CD4-positive, alpha-beta memory T cell (primary cell): ENCODE data around the gene PCYT2. TPM values are rescaled to one million over a fixed set of nuclear protein-coding genes. Genes with fewer than 3 reads are reported as not detected.

ENCODE experiments used
- CTCF ChIA-PET: fragments of 350-600 bp; sonication (Branson Sonifier 250); formaldehyde crosslinking; loops from one replicate; lab custom pipeline; 2021; ENCODE audit warnings: inconsistent platforms; ENCODE audit not compliant: partially characterized antibody; lab: Charles Lee
- POLR2A ChIA-PET: fragments of 350-600 bp; sonication (Branson Sonifier 250); formaldehyde crosslinking; loops from one replicate; lab custom pipeline; 2021; ENCODE audit not compliant: partially characterized antibody; lab: Charles Lee
- DNase-seq, 5 donors: peaks; one replicate each; pipeline versions ENCODE4 v3.0.0 to v3.0.0-alpha.2; 2020 to 2022; ENCODE audit warnings: mixed read lengths in 1 of 5
- H3K27ac ChIP-seq: one replicate; pipeline ENCODE4 v1.7.0; 2013; ENCODE audit warnings: low read depth, low read length
- H3K27me3 ChIP-seq: 2 replicates; pipeline ENCODE4 v1.7.0; 2013; ENCODE audit warnings: mild to moderate bottlenecking, low read length, moderate library complexity; ENCODE audit not compliant: insufficient read depth
- H3K36me3 ChIP-seq: 2 replicates; pipeline ENCODE4 v1.7.0; 2013; ENCODE audit warnings: mild to moderate bottlenecking, low read length, moderate library complexity; ENCODE audit not compliant: insufficient read depth
- H3K4me1 ChIP-seq: 2 replicates; pipeline ENCODE4 v1.7.0; 2013; ENCODE audit warnings: mild to moderate bottlenecking, low read length, moderate library complexity; ENCODE audit not compliant: insufficient read depth
- H3K4me3 ChIP-seq, 2 donors: one replicate each; pipeline ENCODE4 v1.7.0; 2013; ENCODE audit warnings: low read length in 2 of 2, mild to moderate bottlenecking in 1 of 2
- H3K9me3 ChIP-seq, 2 donors: one replicate each; pipeline ENCODE4 v1.7.0; 2013; ENCODE audit warnings: low read length in 2 of 2, control low read depth in 1 of 2; ENCODE audit not compliant: control insufficient read depth in 1 of 2
- H3K27ac Mint-ChIP-seq, 7 donors: one replicate each; pipeline ENCODE4 v1.8.0; 2020 to 2021; ENCODE audit warnings: mixed read lengths in 7 of 7, mild to moderate bottlenecking in 6 of 7, inconsistent platforms in 3 of 7, moderate library complexity in 3 of 7
- H3K27me3 Mint-ChIP-seq, 2 donors: one replicate each; pipeline ENCODE4 v1.8.0; 2020 to 2021; ENCODE audit warnings: mixed read lengths in 2 of 2
- H3K36me3 Mint-ChIP-seq, 2 donors: one replicate each; pipeline ENCODE4 v1.8.0; 2020 to 2021; ENCODE audit warnings: mixed read lengths in 2 of 2, inconsistent platforms in 1 of 2, mild to moderate bottlenecking in 1 of 2
- H3K4me1 Mint-ChIP-seq, 4 donors: one replicate each; pipeline ENCODE4 v1.8.0; 2020 to 2021; ENCODE audit warnings: mixed read lengths in 4 of 4, mild to moderate bottlenecking in 1 of 4
- H3K4me3 Mint-ChIP-seq, 8 donors: one replicate each; pipeline ENCODE4 v1.8.0; 2020 to 2021; ENCODE audit warnings: mixed read lengths in 8 of 8, mild to moderate bottlenecking in 7 of 8, moderate library complexity in 6 of 8, inconsistent platforms in 3 of 8
- H3K9me3 Mint-ChIP-seq, 8 donors: one replicate each; pipeline ENCODE4 v1.8.0; 2020 to 2021; ENCODE audit warnings: mixed read lengths in 8 of 8, mild to moderate bottlenecking in 5 of 8, inconsistent platforms in 3 of 8, moderate library complexity in 1 of 8
- intact Hi-C: fragments of 100-400 bp; cut with micrococcal nuclease; formaldehyde crosslinking; loops from one replicate; pipeline ENCODE4 v1.15.1; 2023
- polyA plus RNA-seq, 2 donors: library from polyadenylated mRNA; unstranded; fragments of 300-500 nt; fragmentation: Illumina TruSeq; gene quantifications; one replicate each; pipeline ENCODE4 v1.2.3, GENCODE V29; 2021
- total RNA-seq, 2 experiments: library from RNA; stranded (reverse); gene quantifications; one replicate each; pipeline ENCODE4 v1.2.3, GENCODE V29; 2021

The PCYT2 gene
- total and polyA plus RNA-seq, 4 experiments from 2014 or later = 27.8 to 48.3 (median 36.9) TPM

DNA sequence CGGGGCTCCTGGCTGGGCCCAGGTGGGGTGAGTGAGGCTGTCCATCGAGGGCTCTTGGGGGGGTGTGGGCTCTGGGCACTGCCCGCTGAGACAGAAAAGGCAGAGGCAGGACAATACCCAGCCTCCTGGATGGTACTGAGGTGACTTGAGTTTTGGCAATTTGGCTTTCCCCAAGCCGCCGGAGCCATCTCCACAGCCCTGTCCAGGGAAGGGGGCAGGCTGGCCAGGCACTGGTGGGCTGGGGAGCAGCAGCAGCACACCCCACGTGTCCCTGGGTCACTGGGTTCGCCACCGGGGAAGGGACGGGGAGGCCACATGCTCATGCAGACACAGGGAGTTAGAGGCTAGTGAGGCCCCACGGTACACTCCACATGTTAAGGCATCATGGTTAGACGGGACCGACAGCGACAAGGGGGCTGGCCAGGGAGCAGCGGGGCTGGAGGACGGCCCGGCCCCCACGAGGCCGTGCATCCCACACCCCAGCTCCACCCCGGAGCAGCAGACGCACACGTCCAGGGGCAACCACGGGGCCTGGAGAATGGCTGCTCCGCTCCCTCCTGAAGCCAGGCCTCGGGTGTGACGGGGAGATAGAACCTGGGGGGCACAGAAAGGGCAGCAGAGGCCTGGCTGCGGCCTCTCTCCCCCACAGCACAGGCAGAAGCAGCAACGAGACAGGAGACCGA, 43.1 kb downstream of the PCYT2 start:
- peaks cover 8 to 30% of the 10 kb centered on the region in 2 donors for H3K36me3 Mint-ChIP-seq
- Histone ChIP-seq H3K9me3 (no peaks in the 10 kb centered on the region), H3K27ac (no peak overlapping the region), H3K4me1 (peaks cover 52% of the 10 kb centered on the region), H3K36me3 (peaks cover 26% of the 10 kb centered on the region), H3K4me3 (no peak overlapping the region), H3K27me3 (no peaks in the 10 kb centered on the region)
- CTCF ChIA-PET = no interaction called here
- H3K9me3 Mint-ChIP-seq = peaks cover 0 to 11% (median 0%) of the 10 kb centered on the region in 8 donors
- peak overlapping the region in 4 of 7 donors; percentile 68 to 99 (median 86) for H3K27ac Mint-ChIP-seq
- no peaks in the 10 kb centered on the region for H3K27me3 Mint-ChIP-seq
- H3K4me1 Mint-ChIP-seq = peaks cover 13 to 54% (median 38%) of the 10 kb centered on the region in 4 donors
- intact Hi-C loops = loop anchor here (10.0 kb wide), 1 partner anchor 427 kb away; no protein-coding TSS in a partner anchor
- H3K4me3 Mint-ChIP-seq = peak overlapping the region in 2 of 8 donors; percentile 43 to 65
- POLR2A ChIA-PET = interaction anchor here (1.1 to 3.9 kb wide), 7 partner anchors 18 to 355 kb away, joined by 3 to 40 read pairs (median 7); partner anchors contain the start of genes ACTG1, MAFG and MCRIP1
- DNase-seq = peak in 1 of 5 donors; percentile 12

DNA sequence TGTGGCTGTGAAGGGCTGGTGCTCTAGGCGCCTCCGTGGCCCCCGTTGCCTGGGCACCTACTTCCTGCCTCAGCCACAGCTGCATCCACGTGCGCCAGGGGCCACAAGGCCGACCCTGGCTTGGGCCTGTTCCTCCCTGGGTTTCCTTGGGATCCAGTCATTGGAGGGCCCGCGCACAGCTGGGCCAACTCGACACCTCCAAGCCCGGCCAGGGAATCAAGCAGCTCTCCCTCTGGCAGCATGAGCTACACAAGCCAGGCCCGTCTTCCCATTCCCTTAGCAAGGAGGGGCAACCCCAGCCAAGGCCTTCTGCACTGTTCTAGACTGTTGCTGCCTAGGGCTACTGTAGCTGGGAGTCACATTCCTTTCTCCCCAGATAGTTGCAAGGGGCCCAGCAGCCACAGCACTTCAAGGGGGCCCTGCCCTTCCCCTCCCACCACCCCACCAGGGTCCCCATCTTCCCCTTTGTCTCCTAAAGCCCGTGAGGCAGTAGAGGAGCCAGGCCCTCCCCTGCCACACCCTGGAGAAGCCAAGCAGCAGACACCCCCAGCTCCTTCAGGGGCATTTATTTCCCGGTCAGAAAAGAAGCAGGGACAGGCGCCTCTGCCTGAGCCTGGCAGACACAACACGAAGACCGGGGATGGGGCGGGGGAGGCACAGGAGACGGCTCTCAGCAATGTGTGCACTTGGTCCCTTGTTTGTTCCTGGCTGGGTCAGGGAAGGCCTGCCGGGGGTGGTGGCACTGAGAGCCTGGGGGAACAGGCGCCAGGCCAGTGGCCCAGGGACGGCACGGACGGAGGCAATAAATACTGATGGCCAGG, 43.8 kb downstream of the PCYT2 start:
- CTCF ChIA-PET = interaction anchor here (1.0 kb wide), 1 partner anchor 45 kb away, joined by 3 read pairs; no protein-coding TSS in a partner anchor
- intact Hi-C loops = loop anchor here (10.0 kb wide), 1 partner anchor 427 kb away; no protein-coding TSS in a partner anchor
- H3K4me1 Mint-ChIP-seq = peaks cover 16 to 53% (median 37%) of the 10 kb centered on the region in 4 donors
- peak overlapping the region in 2 of 8 donors; percentile 54 to 59 for H3K4me3 Mint-ChIP-seq
- Histone ChIP-seq H3K27ac (no peak overlapping the region), H3K4me1 (peaks cover 48% of the 10 kb centered on the region), H3K36me3 (peaks cover 26% of the 10 kb centered on the region), H3K27me3 (no peaks in the 10 kb centered on the region), H3K9me3 (no peaks in the 10 kb centered on the region), H3K4me3 (no peak overlapping the region)
- peak overlapping the region; percentile 37 to 99 (median 68) for H3K27ac Mint-ChIP-seq
- H3K36me3 Mint-ChIP-seq = peaks cover 8 to 35% of the 10 kb centered on the region in 2 donors
- peak in 2 of 5 donors; percentile 22 to 23 for DNase-seq
- no peaks in the 10 kb centered on the region for H3K27me3 Mint-ChIP-seq
- peaks cover 0 to 13% (median 0%) of the 10 kb centered on the region in 8 donors for H3K9me3 Mint-ChIP-seq
- POLR2A ChIA-PET = interaction anchor here (0.8 to 2.1 kb wide), 9 partner anchors 15 to 165 kb away, joined by 3 to 7 read pairs (median 4); partner anchors contain the start of genes MCRIP1, MRPL12 and NPB

DNA sequence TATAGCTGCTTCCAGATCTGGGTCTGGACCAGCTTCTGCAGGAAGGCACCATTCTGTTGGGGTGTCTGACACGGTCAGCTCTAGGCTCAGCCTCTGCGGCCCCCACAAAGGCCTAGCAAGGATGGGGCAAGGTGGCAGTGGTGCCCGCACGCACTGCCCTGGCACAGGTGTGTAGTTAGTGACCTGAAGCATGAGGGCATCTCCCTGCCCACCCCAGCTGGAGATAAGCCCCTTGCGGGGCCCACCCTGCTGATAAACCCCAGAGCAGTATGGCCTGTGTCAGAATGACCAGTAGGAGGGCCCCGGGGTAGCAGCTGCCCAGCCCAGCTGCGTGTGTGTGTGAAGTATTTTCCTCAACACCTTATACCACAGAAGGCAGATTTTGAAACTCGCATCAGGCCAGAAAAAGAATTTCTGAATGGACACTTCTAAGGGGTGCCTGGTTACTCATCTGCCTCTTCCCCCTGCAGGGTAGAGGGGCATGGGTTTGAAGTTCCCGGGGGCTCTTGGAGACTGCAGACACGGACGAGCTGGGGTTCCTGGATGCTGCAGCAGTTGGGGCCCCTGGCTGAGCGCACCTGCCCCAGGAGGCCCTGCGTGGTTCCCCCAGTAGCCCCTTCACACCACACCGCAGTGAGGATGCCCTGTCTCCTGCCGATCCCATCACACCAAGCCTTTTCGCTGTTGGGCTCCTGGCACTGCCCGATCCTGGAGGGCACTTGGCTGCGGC, 44.6 kb downstream of the PCYT2 start:
- peak overlapping the region in 3 of 8 donors; percentile 15 to 59 (median 54) for H3K4me3 Mint-ChIP-seq
- H3K4me1 ChIP-seq = peaks cover 47% of the 10 kb centered on the region
- no peaks in the 10 kb centered on the region for H3K27me3 Mint-ChIP-seq

DNA sequence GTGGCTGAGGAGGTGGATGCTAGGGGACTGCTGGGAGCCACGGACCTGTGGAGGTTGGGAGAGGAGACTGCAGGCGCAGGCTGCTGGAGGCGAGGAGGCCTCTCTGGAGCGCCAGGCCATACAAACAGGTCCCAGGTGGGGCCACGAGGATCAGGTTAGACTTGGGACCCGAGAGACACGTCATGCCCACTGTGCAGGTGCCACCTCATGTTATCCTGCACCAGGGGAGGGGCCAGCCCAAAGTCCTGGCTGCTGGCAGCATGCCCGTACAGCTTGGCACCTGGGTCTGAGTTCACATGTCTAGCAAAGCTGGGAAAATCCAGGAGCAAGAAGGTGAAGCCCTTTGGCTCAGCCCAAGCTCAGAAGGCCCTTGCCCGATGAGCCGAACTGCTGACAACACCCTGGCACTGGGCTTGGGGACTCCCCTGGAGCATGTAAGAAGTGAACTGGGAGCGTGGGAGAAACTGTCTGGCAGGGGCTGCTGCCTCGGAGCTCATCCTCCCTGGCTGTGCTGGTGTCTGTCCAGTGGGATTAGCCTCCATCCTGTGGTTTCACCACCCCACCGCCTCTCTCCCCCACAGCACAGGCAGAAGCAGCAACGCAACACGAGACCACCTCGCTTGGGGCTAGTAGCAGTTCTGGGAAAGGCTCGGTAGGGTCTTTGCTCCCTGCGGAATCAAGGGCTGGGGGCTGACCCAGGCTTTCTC, 45.3 kb downstream of the PCYT2 start:
- Histone ChIP-seq H3K27me3 (no peaks in the 10 kb centered on the region), H3K4me1 (peaks cover 50% of the 10 kb centered on the region), H3K27ac (no peak overlapping the region), H3K36me3 (peaks cover 26% of the 10 kb centered on the region), H3K4me3 (no peak overlapping the region), H3K9me3 (no peaks in the 10 kb centered on the region)
- H3K27ac Mint-ChIP-seq = peak overlapping the region in 4 of 7 donors; percentile 35 to 99 (median 77)
- intact Hi-C loops = loop anchor here (10.0 kb wide), 1 partner anchor 429 kb away; no protein-coding TSS in a partner anchor
- peaks cover 0 to 2% of the 10 kb centered on the region in 2 donors for H3K27me3 Mint-ChIP-seq
- peaks cover 18 to 57% (median 39%) of the 10 kb centered on the region in 4 donors for H3K4me1 Mint-ChIP-seq
- H3K9me3 Mint-ChIP-seq = peaks cover 0 to 15% (median 0%) of the 10 kb centered on the region in 8 donors
- CTCF ChIA-PET = no interaction called here
- DNase-seq = peak in 2 of 5 donors; percentile 14 to 32
- peaks cover 8 to 37% of the 10 kb centered on the region in 2 donors for H3K36me3 Mint-ChIP-seq
- H3K4me3 Mint-ChIP-seq = peak overlapping the region in 2 of 8 donors; percentile 20 to 25
- POLR2A ChIA-PET = interaction anchor here (0.9 to 2.1 kb wide), 8 partner anchors 11 to 163 kb away, joined by 3 to 7 read pairs (median 5); partner anchors contain the start of genes MCRIP1 and MRPL12

More for the DNA sequence above, 44.6 kb downstream of the PCYT2 start:
- H3K27ac ChIP-seq = no peak overlapping the region
- peaks cover 0 to 13% (median 0%) of the 10 kb centered on the region in 8 donors for H3K9me3 Mint-ChIP-seq
- H3K27ac Mint-ChIP-seq = peak overlapping the region in 6 of 7 donors; percentile 37 to 99 (median 72)
- no peak overlapping the region for H3K4me3 ChIP-seq
- H3K36me3 Mint-ChIP-seq = peaks cover 8 to 35% of the 10 kb centered on the region in 2 donors
- ChIA-PET CTCF (interaction anchor here (1.0 kb wide), 1 partner anchor 44 kb away, joined by 3 read pairs; no protein-coding TSS in a partner anchor), POLR2A (interaction anchor here (0.8 to 2.1 kb wide), 12 partner anchors 12 to 164 kb away, joined by 3 to 7 read pairs (median 4); partner anchors contain the start of genes MCRIP1, MRPL12 and NPB)
- intact Hi-C loops = loop anchor here (10.0 kb wide), 1 partner anchor 428 kb away; no protein-coding TSS in a partner anchor
- H3K27me3 ChIP-seq = no peaks in the 10 kb centered on the region
- peak in 1 of 5 donors; percentile 34 for DNase-seq
- H3K9me3 ChIP-seq = no peaks in the 10 kb centered on the region
- H3K36me3 ChIP-seq = peaks cover 26% of the 10 kb centered on the region
- H3K4me1 Mint-ChIP-seq = peaks cover 16 to 53% (median 36%) of the 10 kb centered on the region in 4 donors

DNA sequence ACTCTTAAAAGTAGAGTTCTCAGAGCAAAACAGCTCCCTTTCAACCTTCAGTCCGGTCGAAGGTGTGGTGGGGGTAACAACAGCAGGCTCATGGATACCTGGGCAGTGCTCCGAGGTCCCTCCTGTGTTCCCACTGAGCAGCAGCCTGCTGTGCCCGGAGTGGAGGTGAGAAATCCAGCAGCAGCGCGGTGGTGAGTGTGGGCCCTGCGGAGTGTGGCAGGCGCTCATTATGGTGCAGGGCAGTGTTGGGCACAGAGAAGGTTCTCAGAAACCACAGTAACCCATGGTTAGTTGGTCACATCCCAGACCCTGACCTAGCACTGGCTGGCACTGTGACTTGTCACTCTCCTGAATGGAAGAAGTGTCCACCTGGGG, 45.9 kb downstream of the PCYT2 start:
- Mint-ChIP-seq H3K27me3 (peaks cover 0 to 6% of the 10 kb centered on the region in 2 donors), H3K27ac (peak overlapping the region in 4 of 7 donors; percentile 35 to 99 (median 77)), H3K9me3 (peaks cover 0 to 19% (median 0%) of the 10 kb centered on the region in 8 donors), H3K4me3 (peak overlapping the region in 1 of 8 donors; percentile 5), H3K4me1 (peaks cover 21 to 61% (median 40%) of the 10 kb centered on the region in 4 donors), H3K36me3 (peaks cover 8 to 40% of the 10 kb centered on the region in 2 donors)
- Histone ChIP-seq H3K4me3 (no peak overlapping the region), H3K4me1 (peaks cover 49% of the 10 kb centered on the region), H3K36me3 (peaks cover 26% of the 10 kb centered on the region), H3K27ac (no peak overlapping the region), H3K27me3 (no peaks in the 10 kb centered on the region), H3K9me3 (no peaks in the 10 kb centered on the region)
- intact Hi-C loops = loop anchor here (10.0 kb wide), 1 partner anchor 429 kb away; no protein-coding TSS in a partner anchor
- POLR2A ChIA-PET = interaction anchor here (1.4 kb wide), 1 partner anchor 48 kb away, joined by 3 read pairs; no protein-coding TSS in a partner anchor
- CTCF ChIA-PET = no interaction called here
- no peak for DNase-seq
